HCT116 (cell line): ENCODE results near the gene PRKAG2. TPM values are rescaled to one million over a fixed set of nuclear protein-coding genes. Genes with fewer than 3 reads are reported as not detected.

Source experiments
- ATAC-seq: fragments of 200-7000 bp; cut with Tn5 transposase; 2 replicates; pipeline ENCODE4 v1.9.1; 2020; ENCODE audit warnings: mild to moderate bottlenecking, moderate library complexity
- BruUV-seq: library from RNA; stranded (reverse); fragments of 400-500 nt; replicated peaks from 2 replicates; lab custom pipeline; 2021; lab: Mats Ljungman, UMichigan
- CTCF ChIA-PET: fragments of 300-600 bp; sonication (Branson Sonifier 250); formaldehyde crosslinking; loops from one replicate; lab custom pipeline; 2021; ENCODE audit warnings: antibody characterized with exemption; lab: Charles Lee
- POLR2A ChIA-PET: fragments of 300-600, 350-600 bp; sonication (Branson Sonifier 250); formaldehyde crosslinking; loops from one replicate; lab custom pipeline; 2021; ENCODE audit warnings: antibody characterized with exemption; lab: Charles Lee
- RAD21 ChIA-PET, 2 experiments: fragments of 300-600 bp; sonication (Branson Sonifier 250); formaldehyde crosslinking; loops; one replicate each; lab custom pipeline; 2023; ENCODE audit warnings: low total read pairs in 2 of 2; ENCODE audit not compliant: uncharacterized antibody in 2 of 2, unreplicated experiment in 2 of 2, low non-redundant PET in 1 of 2; lab: Charles Lee
- DNase-seq: peaks from one replicate; pipeline ENCODE4 v3.0.0-alpha.2; 2010; ENCODE audit warnings: low read depth, low spot score
- H2AFZ ChIP-seq: fragments of 200-600 bp; shearing (Covaris generic), sonication (generic); 2 replicates; pipeline ENCODE4 v1.6.1; 2017; ENCODE audit warnings: low read depth, mixed run types, mixed read lengths, antibody characterized with exemption, low read length; ENCODE audit not compliant: poor library complexity, severe bottlenecking
- H3K27ac ChIP-seq: 2 replicates; pipeline ENCODE4 v1.5.1; 2012; ENCODE audit warnings: low read depth, low read length
- H3K27me3 ChIP-seq: fragments of 200-600 bp; sonication (generic); 2 replicates; pipeline ENCODE4 v1.6.1; 2016; ENCODE audit warnings: mixed run types, low read length, mixed read lengths; ENCODE audit not compliant: insufficient read depth
- H3K36me3 ChIP-seq, 2 experiments: fragments of 200-500 bp in 1 of 2; fragments of 200-600 bp in 1 of 2; sonication (Bioruptor generic) in 1 of 2; sonication (generic) in 1 of 2; 2 replicates each; pipeline versions ENCODE4 v1.5.1 to v1.6.1; 2014 to 2016; ENCODE audit warnings: low read length in 2 of 2, inconsistent platforms in 1 of 2, mixed read lengths in 1 of 2, mixed run types in 1 of 2; ENCODE audit not compliant: insufficient read depth in 2 of 2, control insufficient read depth in 1 of 2
- H3K4me1 ChIP-seq, 2 experiments: fragments of 200-600 bp in 1 of 2; sonication (generic) in 1 of 2; 2 replicates each; pipeline versions ENCODE4 v1.5.1 to v1.6.1; 2012 to 2017; ENCODE audit warnings: low read length in 2 of 2, inconsistent platforms in 1 of 2, mild to moderate bottlenecking in 1 of 2, mixed read lengths in 1 of 2, mixed run types in 1 of 2, moderate library complexity in 1 of 2; ENCODE audit not compliant: insufficient read depth in 2 of 2, control insufficient read depth in 1 of 2
- H3K4me2 ChIP-seq: fragments of 200-600 bp; sonication (generic); 2 replicates; pipeline ENCODE4 v1.6.1; 2017; ENCODE audit warnings: mixed run types, low read length, mixed read lengths
- H3K4me3 ChIP-seq, 2 experiments: fragments of 200-600 bp in 1 of 2; sonication (generic) in 1 of 2; replicated peaks in 1 of 2; 2 replicates each; pipeline ENCODE4 v1.5.1; 2011 to 2016; ENCODE audit warnings: low read length in 2 of 2, control low read depth in 1 of 2, low read depth in 1 of 2, mild to moderate bottlenecking in 1 of 2, mixed read lengths in 1 of 2, mixed run types in 1 of 2
- H3K79me2 ChIP-seq: fragments of 200-600 bp; sonication (generic); 2 replicates; pipeline ENCODE4 v1.6.1; 2017; ENCODE audit warnings: mild to moderate bottlenecking, mixed run types, low read length, moderate library complexity, mixed read lengths; ENCODE audit not compliant: insufficient read depth
- H3K9ac ChIP-seq: fragments of 200-600 bp; sonication (generic); 2 replicates; pipeline ENCODE4 v1.6.1; 2016; ENCODE audit warnings: low read length, mixed read lengths
- H3K9me2 ChIP-seq: fragments of 200-600 bp; sonication (generic), shearing (Covaris generic); 2 replicates; pipeline ENCODE4 v1.6.1; 2017; ENCODE audit warnings: mixed run types, mild to moderate bottlenecking, moderate library complexity; ENCODE audit not compliant: insufficient read depth
- H3K9me3 ChIP-seq, 2 experiments: fragments of 200-500 bp in 1 of 2; fragments of 200-600 bp in 1 of 2; sonication (Bioruptor generic) in 1 of 2; sonication (generic) in 1 of 2; 2 replicates each; pipeline ENCODE4 v1.6.1; 2014 to 2017; ENCODE audit warnings: low read length in 2 of 2, mixed read lengths in 2 of 2, inconsistent platforms in 1 of 2, low read depth in 1 of 2, mild to moderate bottlenecking in 1 of 2, mixed run types in 1 of 2, moderate library complexity in 1 of 2; ENCODE audit not compliant: control insufficient read depth in 1 of 2, insufficient read depth in 1 of 2
- H4K20me1 ChIP-seq: fragments of 200-600 bp; sonication (generic), shearing (Covaris generic); 2 replicates; pipeline ENCODE4 v1.6.1; 2017; ENCODE audit warnings: mixed run types, mild to moderate bottlenecking, moderate library complexity; ENCODE audit not compliant: insufficient read depth
- CBX3 ChIP-seq: IDR thresholded peaks from 2 replicates; pipeline ENCODE4 v1.6.1; 2012; ENCODE audit warnings: low read depth
- CEBPB ChIP-seq: IDR thresholded peaks from 2 replicates; pipeline ENCODE4 v1.6.1; 2012; ENCODE audit warnings: low read depth
- POLR2A ChIP-seq: IDR thresholded peaks from 2 replicates; pipeline ENCODE4 v1.7.0; 2011; ENCODE audit warnings: borderline replicate concordance; ENCODE audit not compliant: insufficient read depth, insufficient read length; ENCODE audit errors: extremely low read depth
- SP1 ChIP-seq: IDR thresholded peaks from 2 replicates; pipeline ENCODE4 v1.6.1; 2012; ENCODE audit warnings: low read depth
- SRF ChIP-seq: IDR thresholded peaks from 2 replicates; pipeline ENCODE4 v1.6.1; 2012; ENCODE audit warnings: low read depth
- TCF7L2 ChIP-seq: IDR thresholded peaks from 2 replicates; pipeline ENCODE4 v1.7.0; 2011; ENCODE audit warnings: borderline replicate concordance, inconsistent platforms; ENCODE audit not compliant: insufficient read depth, insufficient read length; ENCODE audit errors: extremely low read depth
- intact Hi-C: fragments of 100-400 bp; cut with micrococcal nuclease; formaldehyde crosslinking; loops from 2 replicates; pipeline ENCODE4 v1.10.0; 2022
- total RNA-seq: library from RNA; stranded (reverse); gene quantifications from one replicate; pipeline ENCODE4 v1.2.1, GENCODE V29; 2021; ENCODE audit not compliant: unreplicated experiment
- TF ChIP-seq, protein P1 (sequence below): IDR thresholded peaks from 2 replicates; pipeline ENCODE4 v1.6.1; 2012
- TF ChIP-seq, protein P2 (sequence below): IDR thresholded peaks from 2 replicates; pipeline ENCODE4 v1.6.1; 2012
- TF ChIP-seq, protein P3 (sequence below), 3 experiments: fragments of 200-600 bp in 1 of 3; sonication (generic) in 1 of 3; IDR thresholded peaks in 2 of 3; conservative IDR thresholded peaks in 1 of 3; 2 replicates each; pipeline ENCODE4 v1.5.1; 2012 to 2017; ENCODE audit warnings: low read depth in 2 of 3, low read length in 2 of 3, antibody characterized with exemption in 1 of 3, borderline replicate concordance in 1 of 3, control low read depth in 1 of 3, mild to moderate bottlenecking in 1 of 3, mixed read lengths in 1 of 3, mixed run types in 1 of 3, moderate library complexity in 1 of 3; ENCODE audit not compliant: insufficient read depth in 1 of 3

The PRKAG2 gene
- total RNA-seq, 1 experiment from 2014 or later, result 23.6 TPM

DNA sequence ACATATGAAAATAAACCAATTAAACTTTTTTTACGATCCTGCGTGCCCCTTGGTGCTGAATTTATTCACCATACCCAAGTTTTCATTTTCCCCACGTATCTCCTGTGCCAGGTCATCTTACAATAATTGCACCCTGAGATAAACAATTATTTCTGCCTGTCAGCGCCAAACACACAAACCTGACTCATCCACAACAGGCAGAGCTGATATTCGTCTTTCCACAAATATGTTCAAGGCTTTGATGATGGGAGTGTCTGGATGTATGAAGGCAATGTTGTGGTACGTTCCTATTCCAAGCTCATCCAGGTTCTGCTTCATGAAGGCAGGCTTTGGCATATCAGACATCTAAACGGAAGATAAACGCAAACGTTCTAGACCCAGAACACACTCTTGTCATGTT lies 311.4 kb downstream of the PRKAG2 start:
- Histone ChIP-seq H3K4me2 (no peak overlapping the region), H3K4me1 (no peaks in the 10 kb centered on the region), H4K20me1 (no peaks in the 10 kb centered on the region), H2AFZ (no peak overlapping the region), H3K4me3 (no peak overlapping the region), H3K9ac (no peak overlapping the region), H3K27me3 (no peaks in the 10 kb centered on the region), H3K27ac (no peak overlapping the region), H3K9me2 (no peaks in the 10 kb centered on the region), H3K9me3 (no peaks in the 10 kb centered on the region), H3K79me2 (no peaks in the 10 kb centered on the region), H3K36me3 (0 out of 4 replicates have a peak, but pooled peaks cover 0 to 2% of the 10 kb centered on the region in 2 experiments)
- ChIA-PET CTCF (no interaction called here), POLR2A (no interaction called here), RAD21 (no interaction called here)
- intact Hi-C loops, result no loop called here
- TF ChIP-seq SP1 (no peak), POLR2A (no peak), CEBPB (no peak), TCF7L2 (no peak), CBX3 (no peak), SRF (no peak)
- TF ChIP-seq, protein P1, sequence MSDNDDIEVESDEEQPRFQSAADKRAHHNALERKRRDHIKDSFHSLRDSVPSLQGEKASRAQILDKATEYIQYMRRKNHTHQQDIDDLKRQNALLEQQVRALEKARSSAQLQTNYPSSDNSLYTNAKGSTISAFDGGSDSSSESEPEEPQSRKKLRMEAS, result no peak
- TF ChIP-seq, protein P2, sequence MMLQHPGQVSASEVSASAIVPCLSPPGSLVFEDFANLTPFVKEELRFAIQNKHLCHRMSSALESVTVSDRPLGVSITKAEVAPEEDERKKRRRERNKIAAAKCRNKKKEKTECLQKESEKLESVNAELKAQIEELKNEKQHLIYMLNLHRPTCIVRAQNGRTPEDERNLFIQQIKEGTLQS, result no peak
- TF ChIP-seq, protein P3, sequence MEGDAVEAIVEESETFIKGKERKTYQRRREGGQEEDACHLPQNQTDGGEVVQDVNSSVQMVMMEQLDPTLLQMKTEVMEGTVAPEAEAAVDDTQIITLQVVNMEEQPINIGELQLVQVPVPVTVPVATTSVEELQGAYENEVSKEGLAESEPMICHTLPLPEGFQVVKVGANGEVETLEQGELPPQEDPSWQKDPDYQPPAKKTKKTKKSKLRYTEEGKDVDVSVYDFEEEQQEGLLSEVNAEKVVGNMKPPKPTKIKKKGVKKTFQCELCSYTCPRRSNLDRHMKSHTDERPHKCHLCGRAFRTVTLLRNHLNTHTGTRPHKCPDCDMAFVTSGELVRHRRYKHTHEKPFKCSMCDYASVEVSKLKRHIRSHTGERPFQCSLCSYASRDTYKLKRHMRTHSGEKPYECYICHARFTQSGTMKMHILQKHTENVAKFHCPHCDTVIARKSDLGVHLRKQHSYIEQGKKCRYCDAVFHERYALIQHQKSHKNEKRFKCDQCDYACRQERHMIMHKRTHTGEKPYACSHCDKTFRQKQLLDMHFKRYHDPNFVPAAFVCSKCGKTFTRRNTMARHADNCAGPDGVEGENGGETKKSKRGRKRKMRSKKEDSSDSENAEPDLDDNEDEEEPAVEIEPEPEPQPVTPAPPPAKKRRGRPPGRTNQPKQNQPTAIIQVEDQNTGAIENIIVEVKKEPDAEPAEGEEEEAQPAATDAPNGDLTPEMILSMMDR (IDR thresholded peaks at IDR 0.05 in 2 of 3, conservative IDR thresholded peaks at IDR 0.05 in 1 of 3; ENCODE audit: borderline replicate concordance in 1 of 3, insufficient read depth in 1 of 3, low read depth in 2 of 3, low read length in 2 of 3), result no peak
- ATAC-seq (no peak), DNase-seq (no peak)
- BruUV-seq, result no TSS peak
